KMS-11 (cell line): ENCODE data around the gene PRELID2.
"Not testable (repeated sequence)": the region's sequence is repeated elsewhere in the genome, so short reads cannot be mapped to it uniquely, and the experiment has no call there.

Experiments used
- H2AFZ ChIP-seq: fragments of 200-600 bp; sonication (generic); 2 replicates; pipeline ENCODE4 v1.6.1; 2016; ENCODE audit warnings: antibody characterized with exemption, mixed run types, low read depth
- H3K27ac ChIP-seq: fragments of 200-600 bp; sonication (generic); 2 replicates; pipeline ENCODE4 v1.6.1; 2016; ENCODE audit warnings: mild to moderate bottlenecking, mixed run types
- H3K27me3 ChIP-seq: fragments of 200-600 bp; sonication (generic); 2 replicates; pipeline ENCODE4 v1.6.1; 2017; ENCODE audit warnings: mild to moderate bottlenecking, low read depth, mixed run types, moderate library complexity; ENCODE audit not compliant: insufficient read depth
- H3K36me3 ChIP-seq: fragments of 200-600 bp; sonication (generic); 2 replicates; pipeline ENCODE4 v1.6.1; 2017; ENCODE audit warnings: mild to moderate bottlenecking, mixed run types; ENCODE audit not compliant: insufficient read depth
- H3K4me1 ChIP-seq: fragments of 200-600 bp; sonication (generic); 2 replicates; pipeline ENCODE4 v1.6.1; 2016; ENCODE audit warnings: mild to moderate bottlenecking, low read depth, mixed run types; ENCODE audit not compliant: poor library complexity, severe bottlenecking
- H3K4me2 ChIP-seq: fragments of 200-600 bp; sonication (generic); 2 replicates; pipeline ENCODE4 v1.7.0; 2016; ENCODE audit warnings: mild to moderate bottlenecking, mixed run types
- H3K4me3 ChIP-seq: fragments of 200-600 bp; sonication (generic); IDR thresholded peaks from 2 replicates; pipeline ENCODE4 v1.6.1; 2017; ENCODE audit warnings: low read depth, low read length, mixed read lengths; ENCODE audit not compliant: insufficient read depth
- H3K79me2 ChIP-seq: fragments of 200-600 bp; sonication (generic); 2 replicates; pipeline ENCODE4 v1.6.1; 2016; ENCODE audit warnings: low read depth, mixed run types; ENCODE audit not compliant: insufficient read depth
- H3K9ac ChIP-seq: fragments of 200-600 bp; sonication (generic); 2 replicates; pipeline ENCODE4 v1.6.1; 2016; ENCODE audit warnings: mild to moderate bottlenecking, mixed run types
- H4K20me1 ChIP-seq: fragments of 200-600 bp; sonication (generic); 2 replicates; pipeline ENCODE4 v1.6.1; 2016; ENCODE audit warnings: mild to moderate bottlenecking, mixed run types; ENCODE audit not compliant: insufficient read depth
- TF ChIP-seq, protein P1 (sequence below): fragments of 200-600 bp; sonication (generic); conservative IDR thresholded peaks from 2 replicates; pipeline ENCODE4 v1.6.1; 2017; ENCODE audit warnings: low read depth, mild to moderate bottlenecking, antibody characterized with exemption, low read length, moderate library complexity, mixed read lengths

Gene PRELID2

DNA sequence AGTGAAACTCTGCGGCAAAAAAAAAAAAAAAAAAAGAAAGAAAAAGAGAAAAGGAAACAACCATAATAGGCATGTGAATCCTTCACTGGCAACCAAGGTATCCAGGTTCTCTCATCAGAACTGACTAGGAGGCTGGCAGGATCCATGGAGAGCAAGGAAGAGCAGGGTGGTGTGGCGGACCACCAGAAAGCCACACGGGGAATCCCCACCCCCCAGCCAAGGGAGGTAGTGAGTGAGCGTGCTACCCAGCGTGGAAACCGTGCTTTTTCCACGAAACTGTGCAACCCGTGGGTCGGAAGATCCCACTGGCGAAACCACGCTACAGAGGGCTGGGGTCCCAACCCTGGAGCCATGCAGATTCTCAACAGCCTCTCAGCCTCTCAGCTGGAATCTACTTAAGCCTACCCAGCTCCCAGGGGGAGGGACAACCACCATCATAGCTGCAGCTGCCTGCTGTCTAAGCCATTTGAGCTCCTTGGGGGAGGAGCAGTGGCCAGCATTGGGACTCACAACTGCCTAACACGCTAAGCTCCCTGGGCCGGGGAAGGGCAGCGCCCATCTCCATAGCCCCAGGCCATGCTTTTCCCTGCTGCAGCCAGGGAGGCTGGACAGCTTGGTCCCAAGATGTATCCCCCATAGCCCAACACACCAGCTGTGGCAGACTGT, 91.6 kb downstream of the PRELID2 start:
- no peaks in the 10 kb centered on the region for H3K27me3 ChIP-seq
- no peaks in the 10 kb centered on the region for H3K4me1 ChIP-seq
- no peaks in the 10 kb centered on the region for H3K79me2 ChIP-seq
- no peak overlapping the region for H3K9ac ChIP-seq
- TF ChIP-seq, protein P1, sequence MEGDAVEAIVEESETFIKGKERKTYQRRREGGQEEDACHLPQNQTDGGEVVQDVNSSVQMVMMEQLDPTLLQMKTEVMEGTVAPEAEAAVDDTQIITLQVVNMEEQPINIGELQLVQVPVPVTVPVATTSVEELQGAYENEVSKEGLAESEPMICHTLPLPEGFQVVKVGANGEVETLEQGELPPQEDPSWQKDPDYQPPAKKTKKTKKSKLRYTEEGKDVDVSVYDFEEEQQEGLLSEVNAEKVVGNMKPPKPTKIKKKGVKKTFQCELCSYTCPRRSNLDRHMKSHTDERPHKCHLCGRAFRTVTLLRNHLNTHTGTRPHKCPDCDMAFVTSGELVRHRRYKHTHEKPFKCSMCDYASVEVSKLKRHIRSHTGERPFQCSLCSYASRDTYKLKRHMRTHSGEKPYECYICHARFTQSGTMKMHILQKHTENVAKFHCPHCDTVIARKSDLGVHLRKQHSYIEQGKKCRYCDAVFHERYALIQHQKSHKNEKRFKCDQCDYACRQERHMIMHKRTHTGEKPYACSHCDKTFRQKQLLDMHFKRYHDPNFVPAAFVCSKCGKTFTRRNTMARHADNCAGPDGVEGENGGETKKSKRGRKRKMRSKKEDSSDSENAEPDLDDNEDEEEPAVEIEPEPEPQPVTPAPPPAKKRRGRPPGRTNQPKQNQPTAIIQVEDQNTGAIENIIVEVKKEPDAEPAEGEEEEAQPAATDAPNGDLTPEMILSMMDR, result no peak
- H3K27ac ChIP-seq, result no peak overlapping the region
- H3K36me3 ChIP-seq, result no peaks in the 10 kb centered on the region
- H3K4me3 ChIP-seq, result no peak overlapping the region
- H3K4me2 ChIP-seq, result no peak overlapping the region
- H4K20me1 ChIP-seq, result no peaks in the 10 kb centered on the region
- no peak overlapping the region for H2AFZ ChIP-seq

DNA sequence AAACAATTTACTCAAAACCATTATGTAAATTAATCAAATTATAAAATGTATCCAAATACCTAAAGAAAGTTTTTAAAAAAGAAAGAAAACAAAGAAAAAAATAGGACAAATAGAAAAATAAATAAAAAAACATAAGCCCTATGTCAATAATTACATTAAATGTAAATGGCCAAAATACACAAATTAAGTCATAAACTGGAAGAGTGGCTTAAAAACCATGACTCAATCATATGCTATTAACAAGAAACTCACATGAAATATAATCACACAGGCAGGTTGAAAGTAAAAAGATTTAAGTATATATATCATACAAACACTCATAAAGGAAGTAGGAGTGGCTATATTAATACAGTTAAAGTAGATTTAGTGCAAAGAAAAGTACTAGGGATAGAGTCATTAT, 95.3 kb downstream of the PRELID2 start:
- H3K27ac ChIP-seq, result no peak overlapping the region
- H3K27me3 ChIP-seq, result no peaks in the 10 kb centered on the region
- H4K20me1 ChIP-seq, result no peaks in the 10 kb centered on the region
- H3K9ac ChIP-seq, result no peak overlapping the region
- H3K4me2 ChIP-seq, result no peak overlapping the region
- H3K79me2 ChIP-seq, result no peaks in the 10 kb centered on the region
- no peaks in the 10 kb centered on the region for H3K4me1 ChIP-seq
- no peak overlapping the region for H2AFZ ChIP-seq
- no peaks in the 10 kb centered on the region for H3K36me3 ChIP-seq
- TF ChIP-seq, protein P1, result no peak
- H3K4me3 ChIP-seq, result no peak overlapping the region

DNA sequence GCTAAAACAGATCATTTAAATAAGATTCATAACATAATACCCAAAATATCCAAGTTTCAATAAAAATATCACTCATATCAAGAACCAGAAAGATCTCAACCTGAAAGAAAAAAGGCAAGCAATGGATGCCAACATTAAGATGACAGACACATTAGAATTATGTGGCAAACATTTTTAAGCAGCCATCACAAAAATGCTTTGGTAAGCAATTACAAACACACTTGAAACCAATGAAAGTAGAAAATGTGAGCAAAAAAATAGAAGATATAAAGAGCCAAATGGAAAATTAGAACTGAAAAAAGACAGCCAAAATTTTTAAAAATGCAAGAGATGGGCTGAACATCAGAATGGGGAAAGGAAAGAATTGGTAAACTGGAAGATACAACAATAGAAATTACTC, 96.9 kb downstream of the PRELID2 start:
- Histone ChIP-seq H3K4me1 (no peaks in the 10 kb centered on the region), H3K27ac (no peak overlapping the region), H3K4me3 (no peak overlapping the region), H3K9ac (no peak overlapping the region), H4K20me1 (no peaks in the 10 kb centered on the region), H3K4me2 (no peak overlapping the region), H3K36me3 (no peaks in the 10 kb centered on the region), H3K79me2 (no peaks in the 10 kb centered on the region), H3K27me3 (no peaks in the 10 kb centered on the region), H2AFZ (no peak overlapping the region)
- TF ChIP-seq, protein P1, result no peak

DNA sequence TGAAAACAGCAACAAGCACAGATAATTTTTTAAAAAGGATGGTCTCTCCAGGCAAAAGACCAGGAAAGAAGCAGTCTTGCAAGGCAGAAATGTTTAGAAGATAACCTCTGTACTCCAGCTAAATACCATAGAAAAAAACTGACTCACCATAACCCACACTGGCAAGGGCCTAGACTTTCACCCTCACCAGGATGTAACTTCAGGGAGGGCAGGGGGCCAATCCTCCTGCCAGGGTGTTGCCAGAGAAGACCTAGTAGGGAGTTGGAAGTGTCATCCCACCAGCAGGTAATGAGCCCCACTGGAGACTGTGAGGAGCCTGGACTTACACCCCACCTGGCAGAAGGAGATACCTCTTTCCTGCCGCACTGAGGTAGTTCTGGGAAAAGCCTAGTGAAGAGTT, 97.6 kb downstream of the PRELID2 start:
- H3K4me3 ChIP-seq, result no peak overlapping the region

DNA sequence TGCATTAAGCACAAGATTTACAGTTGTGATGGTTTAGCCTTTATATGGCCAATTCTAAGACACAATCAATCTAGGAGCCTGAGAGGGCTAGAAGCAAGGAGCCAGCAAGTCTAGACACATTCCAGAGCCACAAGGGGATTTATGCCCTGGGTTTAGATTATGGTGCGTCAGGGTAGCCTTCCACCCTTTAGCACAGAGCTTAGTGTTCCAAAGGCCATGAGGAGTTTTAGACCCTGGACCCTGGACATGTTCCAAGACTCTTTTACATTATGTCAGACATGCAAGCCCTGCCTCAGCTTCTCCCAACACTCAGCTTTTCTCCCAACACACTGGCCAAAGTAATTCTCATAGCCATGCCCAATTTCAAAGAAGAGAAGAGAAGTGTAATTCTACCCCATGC, 105.2 kb downstream of the PRELID2 start:
- not testable (repeated sequence) for H3K36me3 ChIP-seq, H3K4me2 ChIP-seq, H3K27ac ChIP-seq, H3K4me3 ChIP-seq, H3K79me2 ChIP-seq, H3K27me3 ChIP-seq, H2AFZ ChIP-seq, H3K9ac ChIP-seq, H3K4me1 ChIP-seq, H4K20me1 ChIP-seq

More for the DNA sequence above, 97.6 kb downstream of the PRELID2 start:
- Histone ChIP-seq H3K27ac (no peak overlapping the region), H3K36me3 (no peaks in the 10 kb centered on the region), H3K27me3 (no peaks in the 10 kb centered on the region), H3K4me1 (no peaks in the 10 kb centered on the region), H3K4me2 (no peak overlapping the region), H4K20me1 (no peaks in the 10 kb centered on the region), H3K79me2 (no peaks in the 10 kb centered on the region), H3K9ac (no peak overlapping the region), H2AFZ (no peak overlapping the region)
- TF ChIP-seq, protein P1, result no peak
